ENCODE data around the gene TEAD3. TPM values are rescaled to one million over a fixed set of nuclear protein-coding genes. Genes with fewer than 3 reads are reported as not detected.

TEAD3 gene
- total RNA-seq, 6 experiments from 2014 or later = 5.2 to 8.5 (median 6.9) TPM

DNA sequence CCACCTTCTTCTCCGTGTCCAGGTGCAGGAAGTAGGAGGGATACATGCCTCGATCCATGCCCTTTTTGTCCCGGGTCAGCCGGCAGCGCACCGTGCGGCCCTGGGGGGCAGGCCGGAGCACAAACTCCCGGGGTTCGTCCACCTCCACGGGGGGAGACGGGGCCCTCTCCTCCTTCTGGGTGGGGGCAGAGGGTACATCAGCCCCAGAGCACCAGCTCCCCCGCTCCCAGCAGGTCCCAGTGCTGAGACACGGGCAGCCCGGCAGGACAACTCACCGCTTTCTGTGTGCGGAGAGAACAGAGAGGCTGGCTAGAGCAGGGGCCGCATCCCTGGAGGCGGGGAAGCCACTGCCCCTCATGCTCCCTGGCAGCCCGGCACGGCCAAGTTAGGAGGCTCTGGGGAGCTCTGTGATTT is 9.1 kb upstream of the TEAD3 start:
- Histone ChIP-seq H3K4me3 (no peak overlapping the region), H3K4me1 (no peaks in the 10 kb centered on the region), H3K9me3 (no peaks in the 10 kb centered on the region), H3K36me3 (no peaks in the 10 kb centered on the region), H3K27ac (no peak overlapping the region), H3K27me3 (no peaks in the 10 kb centered on the region)
- DNase-seq = no peak
- ATAC-seq = no peak
- no peak for TF ChIP-seq POLR2A (IDR thresholded peaks at IDR 0.05)
- TF ChIP-seq, protein P1, sequence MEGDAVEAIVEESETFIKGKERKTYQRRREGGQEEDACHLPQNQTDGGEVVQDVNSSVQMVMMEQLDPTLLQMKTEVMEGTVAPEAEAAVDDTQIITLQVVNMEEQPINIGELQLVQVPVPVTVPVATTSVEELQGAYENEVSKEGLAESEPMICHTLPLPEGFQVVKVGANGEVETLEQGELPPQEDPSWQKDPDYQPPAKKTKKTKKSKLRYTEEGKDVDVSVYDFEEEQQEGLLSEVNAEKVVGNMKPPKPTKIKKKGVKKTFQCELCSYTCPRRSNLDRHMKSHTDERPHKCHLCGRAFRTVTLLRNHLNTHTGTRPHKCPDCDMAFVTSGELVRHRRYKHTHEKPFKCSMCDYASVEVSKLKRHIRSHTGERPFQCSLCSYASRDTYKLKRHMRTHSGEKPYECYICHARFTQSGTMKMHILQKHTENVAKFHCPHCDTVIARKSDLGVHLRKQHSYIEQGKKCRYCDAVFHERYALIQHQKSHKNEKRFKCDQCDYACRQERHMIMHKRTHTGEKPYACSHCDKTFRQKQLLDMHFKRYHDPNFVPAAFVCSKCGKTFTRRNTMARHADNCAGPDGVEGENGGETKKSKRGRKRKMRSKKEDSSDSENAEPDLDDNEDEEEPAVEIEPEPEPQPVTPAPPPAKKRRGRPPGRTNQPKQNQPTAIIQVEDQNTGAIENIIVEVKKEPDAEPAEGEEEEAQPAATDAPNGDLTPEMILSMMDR (IDR thresholded peaks at IDR 0.05) = no peak
- no CpG with 5 or more reads among the region's 21 CpGs for WGBS (ENCODE audit: insufficient coverage, low coverage, low lambda C conversion rate, missing lambda C conversion rate)
- intact Hi-C loops (cut with DNase I) = no loop called here

- ATAC-seq (peak in 1 of 4 donors; percentile 10), DNase-seq (no peak)
- H3K27ac ChIP-seq = no peak overlapping the region
- no peaks in the 10 kb centered on the region for H3K27me3 ChIP-seq
- no peaks in the 10 kb centered on the region for H3K4me1 ChIP-seq
- no peaks in the 10 kb centered on the region for H3K9me3 ChIP-seq
- TF ChIP-seq, protein P1 (IDR thresholded peaks at IDR 0.05) = no peak
- no peak for TF ChIP-seq POLR2A (IDR thresholded peaks at IDR 0.05)
- H3K4me3 ChIP-seq = no peak overlapping the region
- intact Hi-C loops (cut with DNase I) = no loop called here
- WGBS (ENCODE audit: insufficient coverage, low coverage, low lambda C conversion rate, missing lambda C conversion rate) = no CpG with 5 or more reads among the region's 15 CpGs
- H3K36me3 ChIP-seq = no peaks in the 10 kb centered on the region
These were observed 6.7 kb upstream of the TEAD3 start for GRCh38 chr6:35503534-35503933.

DNA sequence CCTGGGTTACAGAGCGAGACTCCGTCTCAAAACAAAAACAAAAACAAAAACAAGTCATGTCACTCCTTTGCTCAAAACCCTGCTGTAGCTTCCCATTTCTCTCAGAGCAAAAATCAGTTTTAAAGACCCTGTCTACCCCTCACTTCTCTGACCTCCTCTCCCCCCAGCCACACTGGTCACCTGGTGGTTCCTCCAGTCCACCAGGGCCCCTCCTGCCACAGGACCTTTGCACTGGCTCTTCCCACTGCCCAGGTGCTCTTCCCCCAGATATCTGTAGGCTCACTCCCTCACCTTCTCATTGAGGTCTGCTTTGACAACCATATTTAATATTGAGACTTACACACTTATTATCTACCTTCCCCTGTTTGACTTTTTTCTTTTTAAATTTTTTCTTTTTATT is 4.9 kb upstream of the TEAD3 start:
- Histone ChIP-seq H3K36me3 (no peaks in the 10 kb centered on the region), H3K27me3 (no peaks in the 10 kb centered on the region), H3K4me3 (no peak overlapping the region), H3K27ac (no peak overlapping the region), H3K9me3 (no peaks in the 10 kb centered on the region), H3K4me1 (peaks cover 0 to 7% (median 2%) of the 10 kb centered on the region in 4 donors)
- ATAC-seq (no peak), DNase-seq (no peak)
- intact Hi-C loops (cut with DNase I) = no loop called here
- no CpG with 5 or more reads among the region's 2 CpGs for WGBS (ENCODE audit: insufficient coverage, low coverage, low lambda C conversion rate, missing lambda C conversion rate)
- TF ChIP-seq, protein P1 (IDR thresholded peaks at IDR 0.05) = no peak
- no peak for TF ChIP-seq POLR2A (IDR thresholded peaks at IDR 0.05)

GRCh38 chr6:35500782-35501181 is 3.9 kb upstream of the TEAD3 start:
- no peaks in the 10 kb centered on the region for H3K27me3 ChIP-seq
- peaks cover 0 to 7% (median 3%) of the 10 kb centered on the region in 4 donors for H3K4me1 ChIP-seq
- no peak for TF ChIP-seq POLR2A (IDR thresholded peaks at IDR 0.05)
- TF ChIP-seq, protein P1 (IDR thresholded peaks at IDR 0.05) = no peak
- H3K4me3 ChIP-seq = no peak overlapping the region
- H3K27ac ChIP-seq = no peak overlapping the region
- H3K9me3 ChIP-seq = no peaks in the 10 kb centered on the region
- ATAC-seq = no peak
- DNase-seq = no peak
- WGBS (ENCODE audit: insufficient coverage, low coverage, low lambda C conversion rate, missing lambda C conversion rate) = 92% methylated on average over 4 of the region's 6 CpGs
- intact Hi-C loops (cut with DNase I) = no loop called here
- H3K36me3 ChIP-seq = no peaks in the 10 kb centered on the region

GRCh38 chr6:35499372-35499771 is 2.5 kb upstream of the TEAD3 start:
- WGBS (ENCODE audit: insufficient coverage, low coverage, low lambda C conversion rate, missing lambda C conversion rate) = 97% methylated on average over 3 of the region's 4 CpGs
- H3K36me3 ChIP-seq = no peaks in the 10 kb centered on the region
- DNase-seq = no peak
- ATAC-seq = no peak
- intact Hi-C loops (cut with DNase I) = no loop called here
- no peak overlapping the region for H3K4me3 ChIP-seq
- H3K27ac ChIP-seq = no peak overlapping the region
- peaks cover 0 to 14% (median 6%) of the 10 kb centered on the region in 4 donors for H3K4me1 ChIP-seq
- no peaks in the 10 kb centered on the region for H3K27me3 ChIP-seq
- no peaks in the 10 kb centered on the region for H3K9me3 ChIP-seq
- no peak for TF ChIP-seq POLR2A (IDR thresholded peaks at IDR 0.05)

All from right lobe of liver (tissue), 6 donors.